Measurements from ENCODE around the gene LRRC8D. TPM values are rescaled to one million over a fixed set of nuclear protein-coding genes. Genes with fewer than 3 reads are reported as not detected.

The LRRC8D gene
- total RNA-seq, 1 experiment from 2014 or later, result 25.2 TPM

- no peak for DNase-seq (ENCODE audit: low spot score)
Measured at GRCh38 chr1:89938171-89939055, 117.6 kb downstream of the LRRC8D start.

- DNase-seq (ENCODE audit: low spot score), result no peak
Measured at GRCh38 chr1:89939059-89939570, 118.3 kb downstream of the LRRC8D start.

GRCh38 chr1:89939693-89940438 lies 119.0 kb downstream of the LRRC8D start:
- no peak for DNase-seq (ENCODE audit: low spot score)

GRCh38 chr1:89941110-89941766 lies 120.4 kb downstream of the LRRC8D start:
- DNase-seq (ENCODE audit: low spot score), result no peak

GRCh38 chr1:89942014-89942413 lies 121.2 kb downstream of the LRRC8D start:
- no peak for DNase-seq (ENCODE audit: low spot score)

- no peak for DNase-seq (ENCODE audit: low spot score)
Measured at GRCh38 chr1:89942825-89943658, 122.2 kb downstream of the LRRC8D start.

- no peak for DNase-seq (ENCODE audit: low spot score)
Measured at GRCh38 chr1:89943846-89944781, 123.3 kb downstream of the LRRC8D start.

- DNase-seq (ENCODE audit: low spot score), result no peak
Measured at GRCh38 chr1:89945852-89946476, 125.1 kb downstream of the LRRC8D start.

GRCh38 chr1:89946532-89946931 lies 125.7 kb downstream of the LRRC8D start:
- DNase-seq (ENCODE audit: low spot score), result no peak

- DNase-seq (ENCODE audit: low spot score), result no peak
Measured at GRCh38 chr1:89948722-89949345, 128.0 kb downstream of the LRRC8D start.

- no peak for DNase-seq (ENCODE audit: low spot score)
Measured at GRCh38 chr1:89949991-89950624, 129.3 kb downstream of the LRRC8D start.

GRCh38 chr1:89950703-89951102 lies 129.9 kb downstream of the LRRC8D start:
- no peak for DNase-seq (ENCODE audit: low spot score)

GRCh38 chr1:89951766-89952604 lies 131.2 kb downstream of the LRRC8D start:
- no peak for DNase-seq (ENCODE audit: low spot score)

- DNase-seq (ENCODE audit: low spot score), result no peak
Measured at GRCh38 chr1:89952605-89953130, 131.8 kb downstream of the LRRC8D start.

- peak; percentile 50 for DNase-seq (ENCODE audit: low spot score)
Measured at GRCh38 chr1:89953131-89953626, 132.3 kb downstream of the LRRC8D start.

GRCh38 chr1:89953929-89954328 lies 133.1 kb downstream of the LRRC8D start:
- DNase-seq (ENCODE audit: low spot score), result peak; percentile 26

- no peak for DNase-seq (ENCODE audit: low spot score)
Measured at GRCh38 chr1:89954401-89954800, 133.6 kb downstream of the LRRC8D start.

All from H4 (cell line).